Measurements from ENCODE around the gene ATF6B.

ATF6B gene

GRCh38 chr6:32096394-32097258 lies 31.4 kb downstream of the ATF6B start:
- Histone ChIP-seq H3K9me3 (no peaks in the 10 kb centered on the region), H3K4me1 (ENCODE audit: control insufficient read depth in 1 of 2, insufficient read depth in 1 of 2, low read depth in 1 of 2, low read length in 1 of 2) (no peaks in the 10 kb centered on the region), H3K36me3 (no peaks in the 10 kb centered on the region), H3K4me3 (ENCODE audit: low read depth in 1 of 2, low read length in 1 of 2) (no peak overlapping the region), H3K27ac (no peak overlapping the region), H3K27me3 (peaks cover 82% of the 10 kb centered on the region)
- no peak for TF ChIP-seq CTCF (IDR thresholded peaks at IDR 0.05)

- peaks cover 85% of the 10 kb centered on the region for H3K27me3 ChIP-seq
- H3K9me3 ChIP-seq: no peaks in the 10 kb centered on the region
- H3K27ac ChIP-seq: no peak overlapping the region
- no peak overlapping the region for H3K4me3 ChIP-seq (ENCODE audit: low read depth in 1 of 2, low read length in 1 of 2)
- no peaks in the 10 kb centered on the region for H3K4me1 ChIP-seq (ENCODE audit: control insufficient read depth in 1 of 2, insufficient read depth in 1 of 2, low read depth in 1 of 2, low read length in 1 of 2)
- H3K36me3 ChIP-seq: no peaks in the 10 kb centered on the region
- no peak for TF ChIP-seq CTCF (IDR thresholded peaks at IDR 0.05)
Measured at GRCh38 chr6:32096087-32096393, 32.0 kb downstream of the ATF6B start.

- H3K9me3 ChIP-seq: no peaks in the 10 kb centered on the region
- H3K27me3 ChIP-seq: peaks cover 88% of the 10 kb centered on the region
- H3K36me3 ChIP-seq: no peaks in the 10 kb centered on the region
- H3K4me3 ChIP-seq (ENCODE audit: low read depth in 1 of 2, low read length in 1 of 2): no peak overlapping the region
- no peak for TF ChIP-seq CTCF (IDR thresholded peaks at IDR 0.05)
- no peaks in the 10 kb centered on the region for H3K4me1 ChIP-seq (ENCODE audit: control insufficient read depth in 1 of 2, insufficient read depth in 1 of 2, low read depth in 1 of 2, low read length in 1 of 2)
- H3K27ac ChIP-seq: no peak overlapping the region
Measured at GRCh38 chr6:32095338-32096086, 32.5 kb downstream of the ATF6B start.

DNA sequence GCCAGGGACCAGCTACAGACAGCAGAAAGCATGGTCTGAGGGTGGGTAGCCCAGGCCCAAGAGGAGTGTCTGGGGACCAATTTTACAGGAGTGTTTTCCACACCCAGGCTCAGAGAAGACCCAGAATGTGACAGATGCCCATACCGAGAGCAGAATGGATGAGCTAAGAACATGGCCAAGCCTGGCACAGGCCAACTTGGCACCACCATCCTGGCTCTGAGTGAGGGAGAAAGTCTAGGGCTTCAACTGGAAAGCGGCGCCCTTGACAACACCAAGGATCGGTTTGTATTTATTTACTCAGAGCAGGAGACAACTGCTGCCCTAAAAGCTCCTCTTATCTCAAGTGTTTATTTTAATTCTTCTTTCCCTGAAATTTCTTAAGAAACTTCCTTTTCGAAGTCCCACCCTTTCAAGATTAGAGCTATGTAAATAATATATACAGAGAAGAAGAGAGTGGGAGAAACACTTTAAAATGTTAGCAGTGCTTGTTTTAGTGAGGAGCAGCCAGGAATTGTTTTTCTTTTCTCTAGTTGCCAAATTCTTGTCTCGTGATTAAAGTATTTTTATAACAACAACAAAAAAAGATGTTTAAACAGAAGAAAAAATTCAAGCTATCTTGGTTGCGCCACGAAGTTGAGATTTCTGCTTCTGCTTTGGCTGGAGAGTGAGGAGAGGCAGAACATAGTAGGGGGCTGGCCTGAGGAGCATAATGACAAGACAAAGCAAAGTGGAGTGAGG lies 35.1 kb downstream of the ATF6B start:
- Histone ChIP-seq H3K4me1 (ENCODE audit: control insufficient read depth in 1 of 2, insufficient read depth in 1 of 2, low read depth in 1 of 2, low read length in 1 of 2) (no peaks in the 10 kb centered on the region), H3K36me3 (no peaks in the 10 kb centered on the region), H3K27ac (no peak overlapping the region), H3K4me3 (ENCODE audit: low read depth in 1 of 2, low read length in 1 of 2) (no peak overlapping the region), H3K27me3 (peaks cover 90% of the 10 kb centered on the region), H3K9me3 (no peaks in the 10 kb centered on the region)
- no peak for TF ChIP-seq CTCF (IDR thresholded peaks at IDR 0.05)

GRCh38 chr6:32089082-32089828 lies 38.8 kb downstream of the ATF6B start:
- no peaks in the 10 kb centered on the region for H3K9me3 ChIP-seq
- no peak for TF ChIP-seq CTCF (IDR thresholded peaks at IDR 0.05)
- H3K36me3 ChIP-seq: no peaks in the 10 kb centered on the region
- H3K4me3 ChIP-seq (ENCODE audit: low read depth in 1 of 2, low read length in 1 of 2): no peak overlapping the region
- peaks cover 87% of the 10 kb centered on the region for H3K27me3 ChIP-seq
- no peaks in the 10 kb centered on the region for H3K4me1 ChIP-seq (ENCODE audit: control insufficient read depth in 1 of 2, insufficient read depth in 1 of 2, low read depth in 1 of 2, low read length in 1 of 2)
- H3K27ac ChIP-seq: no peak overlapping the region
